Measurements from ENCODE around the gene PATL2.
"Not testable (repeated sequence)": the region's sequence is repeated elsewhere in the genome, so short reads cannot be mapped to it uniquely, and the experiment has no call there.

PATL2 gene

DNA sequence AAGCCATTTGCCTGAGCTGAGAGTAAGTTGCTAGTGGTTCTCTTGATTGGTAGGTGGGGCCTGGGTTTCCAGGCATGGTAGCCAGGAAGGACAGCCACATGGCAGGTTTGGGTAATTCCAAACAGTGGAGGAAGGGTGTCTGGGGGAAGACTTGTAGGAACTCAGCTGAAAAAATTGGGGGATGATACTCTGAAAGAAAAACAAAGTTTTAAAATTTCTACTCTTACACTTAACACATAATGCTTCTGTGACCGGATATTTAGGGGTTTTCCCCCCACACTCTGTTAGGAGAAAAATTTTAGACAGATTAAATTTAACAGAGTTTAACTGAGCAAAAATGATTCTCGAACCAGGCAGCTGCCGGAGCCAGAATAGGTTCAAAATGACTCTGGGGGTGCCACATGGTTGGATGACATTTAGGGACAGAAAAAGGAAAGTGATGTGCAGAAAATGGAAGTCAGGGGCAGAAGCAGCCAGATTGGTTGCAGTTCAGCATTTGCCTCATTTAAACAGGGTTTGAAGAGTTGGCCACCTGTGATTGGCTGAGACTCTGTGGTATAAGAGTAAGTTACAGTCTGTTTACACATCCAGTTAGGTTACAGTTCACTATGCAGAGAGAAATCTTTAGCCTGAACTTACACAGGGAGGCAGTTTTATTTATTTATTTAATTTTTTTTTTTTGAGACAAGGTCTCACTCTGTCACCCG lies 8.3 kb upstream of the PATL2 start:
- DNase-seq (ENCODE audit: low read depth in 2 of 2, low spot score in 1 of 2) = no peak

GRCh38 chr15:44718927-44719292 lies 7.8 kb upstream of the PATL2 start:
- no peak for DNase-seq (ENCODE audit: low read depth in 2 of 2, low spot score in 1 of 2)

GRCh38 chr15:44718180-44718926 lies 7.2 kb upstream of the PATL2 start:
- DNase-seq (ENCODE audit: low read depth in 2 of 2, low spot score in 1 of 2) = no peak

- DNase-seq (ENCODE audit: low read depth in 2 of 2, low spot score in 1 of 2) = no peak
These were observed 6.0 kb upstream of the PATL2 start for GRCh38 chr15:44716983-44717602.

GRCh38 chr15:44715797-44716334 lies 4.7 kb upstream of the PATL2 start:
- no peak for DNase-seq (ENCODE audit: low read depth in 2 of 2, low spot score in 1 of 2)

DNA sequence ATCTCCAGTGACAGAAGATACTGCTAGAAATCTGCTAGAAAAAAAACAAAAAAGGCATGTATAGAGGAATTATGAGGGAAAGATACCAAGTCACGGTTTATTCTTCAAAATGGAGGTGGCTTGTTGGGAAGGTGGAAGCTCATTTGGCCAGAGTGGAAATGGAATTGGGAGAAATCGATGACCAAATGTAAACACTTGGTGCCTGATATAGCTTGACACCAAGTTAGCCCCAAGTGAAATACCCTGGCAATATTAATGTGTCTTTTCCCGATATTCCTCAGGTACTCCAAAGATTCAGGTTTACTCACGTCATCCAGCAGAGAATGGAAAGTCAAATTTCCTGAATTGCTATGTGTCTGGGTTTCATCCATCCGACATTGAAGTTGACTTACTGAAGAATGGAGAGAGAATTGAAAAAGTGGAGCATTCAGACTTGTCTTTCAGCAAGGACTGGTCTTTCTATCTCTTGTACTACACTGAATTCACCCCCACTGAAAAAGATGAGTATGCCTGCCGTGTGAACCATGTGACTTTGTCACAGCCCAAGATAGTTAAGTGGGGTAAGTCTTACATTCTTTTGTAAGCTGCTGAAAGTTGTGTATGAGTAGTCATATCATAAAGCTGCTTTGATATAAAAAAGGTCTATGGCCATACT lies 4.1 kb upstream of the PATL2 start:
- no peak for DNase-seq (ENCODE audit: low read depth in 2 of 2, low spot score in 1 of 2)

DNA sequence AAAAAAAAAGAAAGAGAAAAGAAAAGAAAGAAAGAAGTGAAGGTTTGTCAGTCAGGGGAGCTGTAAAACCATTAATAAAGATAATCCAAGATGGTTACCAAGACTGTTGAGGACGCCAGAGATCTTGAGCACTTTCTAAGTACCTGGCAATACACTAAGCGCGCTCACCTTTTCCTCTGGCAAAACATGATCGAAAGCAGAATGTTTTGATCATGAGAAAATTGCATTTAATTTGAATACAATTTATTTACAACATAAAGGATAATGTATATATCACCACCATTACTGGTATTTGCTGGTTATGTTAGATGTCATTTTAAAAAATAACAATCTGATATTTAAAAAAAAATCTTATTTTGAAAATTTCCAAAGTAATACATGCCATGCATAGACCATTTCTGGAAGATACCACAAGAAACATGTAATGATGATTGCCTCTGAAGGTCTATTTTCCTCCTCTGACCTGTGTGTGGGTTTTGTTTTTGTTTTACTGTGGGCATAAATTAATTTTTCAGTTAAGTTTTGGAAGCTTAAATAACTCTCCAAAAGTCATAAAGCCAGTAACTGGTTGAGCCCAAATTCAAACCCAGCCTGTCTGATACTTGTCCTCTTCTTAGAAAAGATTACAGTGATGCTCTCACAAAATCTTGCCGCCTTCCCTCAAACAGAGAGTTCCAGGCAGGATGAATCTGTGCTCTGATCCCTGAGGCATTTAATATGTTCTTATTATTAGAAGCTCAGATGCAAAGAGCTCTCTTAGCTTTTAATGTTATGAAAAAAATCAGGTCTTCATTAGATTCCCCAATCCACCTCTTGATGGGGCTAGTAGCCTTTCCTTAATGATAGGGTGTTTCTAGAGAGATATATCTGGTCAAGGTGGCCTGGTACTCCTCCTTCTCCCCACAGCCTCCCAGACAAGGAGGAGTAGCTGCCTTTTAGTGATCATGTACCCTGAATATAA lies 2.2 kb upstream of the PATL2 start:
- no peak for DNase-seq (ENCODE audit: low read depth in 2 of 2, low spot score in 1 of 2)

DNA sequence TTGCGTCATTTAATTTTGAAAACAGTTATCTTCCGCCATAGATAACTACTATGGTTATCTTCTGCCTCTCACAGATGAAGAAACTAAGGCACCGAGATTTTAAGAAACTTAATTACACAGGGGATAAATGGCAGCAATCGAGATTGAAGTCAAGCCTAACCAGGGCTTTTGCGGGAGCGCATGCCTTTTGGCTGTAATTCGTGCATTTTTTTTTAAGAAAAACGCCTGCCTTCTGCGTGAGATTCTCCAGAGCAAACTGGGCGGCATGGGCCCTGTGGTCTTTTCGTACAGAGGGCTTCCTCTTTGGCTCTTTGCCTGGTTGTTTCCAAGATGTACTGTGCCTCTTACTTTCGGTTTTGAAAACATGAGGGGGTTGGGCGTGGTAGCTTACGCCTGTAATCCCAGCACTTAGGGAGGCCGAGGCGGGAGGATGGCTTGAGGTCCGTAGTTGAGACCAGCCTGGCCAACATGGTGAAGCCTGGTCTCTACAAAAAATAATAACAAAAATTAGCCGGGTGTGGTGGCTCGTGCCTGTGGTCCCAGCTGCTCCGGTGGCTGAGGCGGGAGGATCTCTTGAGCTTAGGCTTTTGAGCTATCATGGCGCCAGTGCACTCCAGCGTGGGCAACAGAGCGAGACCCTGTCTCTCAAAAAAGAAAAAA lies 1.4 kb upstream of the PATL2 start:
- DNase-seq (ENCODE audit: low read depth in 2 of 2, low spot score in 1 of 2) = no peak

DNA sequence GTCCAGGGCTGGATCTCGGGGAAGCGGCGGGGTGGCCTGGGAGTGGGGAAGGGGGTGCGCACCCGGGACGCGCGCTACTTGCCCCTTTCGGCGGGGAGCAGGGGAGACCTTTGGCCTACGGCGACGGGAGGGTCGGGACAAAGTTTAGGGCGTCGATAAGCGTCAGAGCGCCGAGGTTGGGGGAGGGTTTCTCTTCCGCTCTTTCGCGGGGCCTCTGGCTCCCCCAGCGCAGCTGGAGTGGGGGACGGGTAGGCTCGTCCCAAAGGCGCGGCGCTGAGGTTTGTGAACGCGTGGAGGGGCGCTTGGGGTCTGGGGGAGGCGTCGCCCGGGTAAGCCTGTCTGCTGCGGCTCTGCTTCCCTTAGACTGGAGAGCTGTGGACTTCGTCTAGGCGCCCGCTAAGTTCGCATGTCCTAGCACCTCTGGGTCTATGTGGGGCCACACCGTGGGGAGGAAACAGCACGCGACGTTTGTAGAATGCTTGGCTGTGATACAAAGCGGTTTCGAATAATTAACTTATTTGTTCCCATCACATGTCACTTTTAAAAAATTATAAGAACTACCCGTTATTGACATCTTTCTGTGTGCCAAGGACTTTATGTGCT lies 721 bp upstream of the PATL2 start:
- no peak for DNase-seq (ENCODE audit: low read depth in 2 of 2, low spot score in 1 of 2)

GRCh38 chr15:44710236-44711095 lies 657 bp downstream of the PATL2 start:
- DNase-seq (ENCODE audit: low read depth in 2 of 2, low spot score in 1 of 2) = no peak

GRCh38 chr15:44706946-44707636 lies 4.0 kb downstream of the PATL2 start:
- DNase-seq (ENCODE audit: low read depth in 2 of 2, low spot score in 1 of 2) = no peak

DNA sequence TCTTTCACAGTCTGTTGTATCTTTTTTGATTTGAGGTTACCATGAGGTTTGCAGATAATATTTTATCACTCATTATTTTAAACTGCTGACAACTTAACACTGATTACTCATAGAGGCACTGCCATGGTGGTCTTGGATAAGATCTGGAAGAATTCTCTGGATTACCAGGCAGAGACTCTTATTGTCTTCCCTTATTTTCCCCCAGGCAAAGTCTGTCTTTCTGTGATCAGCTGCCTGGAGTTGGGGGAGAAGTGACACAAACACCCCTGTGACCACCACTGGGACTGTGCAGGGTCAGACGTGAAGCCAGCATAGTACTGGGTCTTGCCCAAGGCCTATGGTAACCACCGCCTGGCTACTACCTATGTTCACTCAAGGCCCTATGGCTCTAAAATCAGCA lies 4.7 kb downstream of the PATL2 start:
- DNase-seq (ENCODE audit: low read depth in 2 of 2, low spot score in 1 of 2) = no peak

DNA sequence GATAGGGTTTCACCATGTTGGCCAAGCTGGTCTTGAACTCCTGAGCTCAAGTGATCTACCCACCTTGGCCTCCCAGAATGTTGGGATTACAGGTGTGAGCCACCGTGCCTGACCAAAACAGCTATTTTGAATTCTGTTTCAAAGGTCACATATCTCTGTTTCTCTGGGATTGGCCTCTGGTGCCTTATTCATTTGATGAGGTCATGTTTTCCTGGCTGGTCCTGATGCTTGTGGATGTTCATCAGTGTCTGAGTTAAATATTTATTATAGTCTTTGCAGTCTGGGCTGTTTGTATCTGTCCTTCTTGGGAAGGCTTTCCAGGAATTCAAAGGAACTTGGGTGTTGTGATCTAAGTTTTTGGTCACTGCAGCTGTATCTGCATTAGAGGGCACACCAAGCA lies 5.1 kb downstream of the PATL2 start:
- DNase-seq (ENCODE audit: low read depth in 2 of 2, low spot score in 1 of 2) = no peak

- not testable (repeated sequence) for DNase-seq (ENCODE audit: low read depth in 2 of 2, low spot score in 1 of 2)
These were observed 10.4 kb downstream of the PATL2 start for GRCh38 chr15:44700676-44701075.

DNA sequence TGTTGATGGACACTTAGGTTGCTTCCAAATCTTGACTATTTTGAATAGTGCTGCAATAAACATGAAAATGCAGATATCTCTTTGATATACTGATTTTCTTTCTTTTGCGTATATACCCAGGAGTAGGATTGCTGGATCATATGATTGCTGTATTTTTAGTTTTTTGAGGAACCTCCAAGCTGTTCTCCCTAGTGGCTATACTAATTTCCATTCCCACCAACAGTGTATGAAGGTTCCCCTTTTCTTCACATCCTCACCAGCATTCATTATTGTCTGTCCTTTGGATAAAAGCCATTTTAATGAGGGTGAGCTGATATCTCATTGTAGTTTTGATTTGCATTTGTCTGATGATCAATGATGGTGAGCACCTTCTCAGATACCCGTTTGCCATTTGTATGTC lies 12.5 kb downstream of the PATL2 start:
- no peak for DNase-seq (ENCODE audit: low read depth in 2 of 2, low spot score in 1 of 2)

DNA sequence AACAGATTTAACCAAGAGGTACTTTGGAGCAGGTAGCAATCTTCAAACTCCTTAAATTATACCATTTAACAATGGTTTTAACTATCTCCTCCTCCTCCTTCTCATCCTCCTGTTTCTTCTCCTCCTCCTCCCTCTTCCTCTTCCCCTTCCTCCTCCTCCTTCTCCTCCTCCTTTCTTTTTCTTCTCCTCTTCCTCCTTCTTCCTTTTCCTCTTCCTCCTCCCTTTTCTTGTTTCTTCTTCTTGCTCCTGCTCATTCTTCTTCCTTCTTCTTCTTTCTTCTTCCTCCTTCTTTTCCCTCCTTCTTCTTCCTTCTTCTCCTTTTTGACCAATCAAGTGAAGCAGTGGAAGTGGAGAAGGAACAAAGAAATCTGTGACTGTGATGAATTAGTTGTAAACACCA lies 14.1 kb downstream of the PATL2 start:
- DNase-seq (ENCODE audit: low read depth in 2 of 2, low spot score in 1 of 2) = no peak

- no peak for DNase-seq (ENCODE audit: low read depth in 2 of 2, low spot score in 1 of 2)
These were observed 15.8 kb downstream of the PATL2 start for GRCh38 chr15:44695294-44695693.

DNA sequence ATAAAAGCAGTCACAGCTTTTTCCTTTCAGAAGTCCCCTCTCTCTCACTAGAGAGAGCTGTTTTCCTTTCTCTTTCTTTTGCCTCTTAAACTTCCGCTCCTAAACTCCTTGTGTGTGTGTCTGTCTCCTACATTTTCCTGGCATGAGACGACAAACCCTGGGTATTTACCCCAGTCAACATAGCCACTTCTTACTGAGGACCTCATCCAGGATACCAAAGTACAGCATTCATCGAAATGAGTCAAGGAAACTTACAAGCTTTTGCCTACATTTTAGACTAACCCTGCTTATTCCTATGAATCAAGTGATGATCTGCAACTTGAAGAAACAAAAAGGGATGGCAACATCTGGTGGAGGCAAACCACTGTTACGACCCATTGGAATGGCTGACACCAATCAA lies 16.7 kb downstream of the PATL2 start:
- DNase-seq (ENCODE audit: low read depth in 2 of 2, low spot score in 1 of 2) = no peak

Data from stimulated activated CD8-positive, alpha-beta memory T cell treated with anti-CD3 and anti-CD28 coated beads, Interleukin-4, amount 100 ng/mL, for 1 hour (primary cell).